Measurements from ENCODE around the gene C1QL2. TPM values are rescaled to one million over a fixed set of nuclear protein-coding genes. Genes with fewer than 3 reads are reported as not detected.

C1QL2 gene
- polyA plus RNA-seq, 1 donor from 2014 or later: not detected

DNA sequence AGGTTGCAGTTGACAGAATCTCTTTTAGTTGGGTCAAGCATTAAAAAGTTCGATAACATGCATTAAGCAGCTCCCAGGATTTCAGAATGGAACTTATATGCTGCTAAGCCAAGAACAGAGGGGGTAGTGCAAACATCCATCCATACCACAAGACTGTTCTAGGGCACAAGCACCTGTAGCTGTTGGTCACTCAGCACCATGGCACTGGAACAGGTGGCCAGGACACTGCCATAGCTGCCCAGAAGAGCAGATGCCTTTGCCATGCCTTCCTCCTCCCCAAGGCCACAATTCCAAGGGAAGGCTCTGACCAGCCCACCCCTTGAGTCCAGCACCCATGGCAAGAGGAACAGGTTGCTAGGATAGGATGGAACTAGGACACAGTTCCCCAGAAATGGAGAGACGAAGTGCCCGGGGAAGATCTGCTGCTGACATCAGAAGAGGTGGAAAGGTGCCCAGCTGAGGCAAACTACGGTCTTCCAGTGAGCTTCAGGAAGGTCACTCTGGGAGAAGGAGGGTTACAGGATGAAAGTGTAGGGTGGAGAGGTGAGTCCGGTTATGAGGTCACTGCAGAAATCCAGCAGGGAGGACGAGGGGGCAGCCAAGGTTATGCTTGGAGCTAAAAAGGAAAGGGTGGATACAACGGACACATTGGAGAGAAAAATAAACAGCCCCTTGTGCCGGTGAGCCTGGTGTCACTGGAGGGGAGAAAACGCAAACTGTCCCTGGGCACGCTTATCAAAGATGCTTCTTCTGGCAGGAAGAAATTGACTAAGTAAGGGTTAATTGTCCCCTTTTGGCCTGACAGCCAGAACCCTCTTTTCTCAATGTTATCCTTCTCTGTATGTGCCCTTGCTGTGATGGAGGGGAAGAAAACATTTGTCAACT, 41.9 kb downstream of the C1QL2 start:
- Histone ChIP-seq H3K27ac (ENCODE audit: low read length) (no peak overlapping the region), H3K36me3 (ENCODE audit: insufficient read depth, low read length) (no peaks in the 10 kb centered on the region), H3K9me3 (ENCODE audit: low read length) (no peaks in the 10 kb centered on the region), H3K79me2 (replicated peaks; ENCODE audit: insufficient read depth, low read length) (no peaks in the 10 kb centered on the region), H3K4me3 (ENCODE audit: low read length) (no peak overlapping the region), H3K27me3 (ENCODE audit: insufficient read depth, low read depth, low read length) (peaks cover 78% of the 10 kb centered on the region), H3F3A (ENCODE audit: insufficient read depth, low read length, poor library complexity, severe bottlenecking) (peaks cover 7% of the 10 kb centered on the region), H2AFZ (ENCODE audit: low read depth, low read length) (no peak overlapping the region), H4K20me1 (ENCODE audit: insufficient read depth) (peaks cover 3% of the 10 kb centered on the region), H3K9me2 (ENCODE audit: insufficient read depth, low read length) (no peaks in the 10 kb centered on the region), H3K4me2 (ENCODE audit: low read length) (no peak overlapping the region), H3K9ac (ENCODE audit: low read length) (no peak overlapping the region)
- TF ChIP-seq REST (IDR thresholded peaks at IDR 0.05; ENCODE audit: borderline replicate concordance) (no peak), TAF1 (IDR thresholded peaks at IDR 0.05; ENCODE audit: low read depth) (no peak)

DNA sequence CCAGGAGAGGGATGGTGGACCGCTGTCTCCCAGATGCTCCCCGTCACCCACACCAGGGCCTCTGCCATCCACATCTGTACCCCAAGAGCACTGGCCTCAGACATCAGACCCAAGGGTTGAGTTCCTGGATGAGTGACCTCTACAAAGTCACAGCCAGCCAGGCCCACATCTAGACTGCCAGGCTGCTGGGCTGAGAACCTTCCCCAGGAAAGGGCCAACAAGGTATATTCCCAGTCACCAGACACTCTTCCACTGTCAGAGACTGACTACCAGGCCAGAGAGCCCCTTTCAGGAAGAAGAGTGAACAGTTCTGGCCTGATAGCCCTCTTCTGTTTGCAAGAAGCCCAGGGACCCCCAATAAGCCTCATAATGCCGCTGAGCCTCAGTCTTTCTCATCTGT, 44.3 kb downstream of the C1QL2 start:
- Histone ChIP-seq H3K36me3 (ENCODE audit: insufficient read depth, low read length) (no peaks in the 10 kb centered on the region), H3K9ac (ENCODE audit: low read length) (no peak overlapping the region), H3K27ac (ENCODE audit: low read length) (no peak overlapping the region), H3K79me2 (replicated peaks; ENCODE audit: insufficient read depth, low read length) (no peaks in the 10 kb centered on the region), H3K4me3 (ENCODE audit: low read length) (no peak overlapping the region), H3K27me3 (ENCODE audit: insufficient read depth, low read depth, low read length) (peaks cover 90% of the 10 kb centered on the region), H3K9me3 (ENCODE audit: low read length) (no peaks in the 10 kb centered on the region), H3K9me2 (ENCODE audit: insufficient read depth, low read length) (no peaks in the 10 kb centered on the region), H2AFZ (ENCODE audit: low read depth, low read length) (no peak overlapping the region), H3F3A (ENCODE audit: insufficient read depth, low read length, poor library complexity, severe bottlenecking) (peaks cover 4% of the 10 kb centered on the region), H4K20me1 (ENCODE audit: insufficient read depth) (no peaks in the 10 kb centered on the region), H3K4me2 (ENCODE audit: low read length) (no peak overlapping the region)
- TF ChIP-seq CTCF (IDR thresholded peaks at IDR 0.05; ENCODE audit: poor library complexity, severe bottlenecking): no peak
- no peak for TF ChIP-seq EZH2 (IDR thresholded peaks at IDR 0.05; ENCODE audit: borderline replicate concordance, insufficient read depth, low read length, poor library complexity, severe bottlenecking)
- TF ChIP-seq RAD21 (conservative IDR thresholded peaks at IDR 0.05): no peak
- TF ChIP-seq MXI1 (conservative IDR thresholded peaks at IDR 0.05; ENCODE audit: poor library complexity, severe bottlenecking): no peak
- no peak for TF ChIP-seq REST (IDR thresholded peaks at IDR 0.05; ENCODE audit: borderline replicate concordance)
- no peak for TF ChIP-seq TAF1 (IDR thresholded peaks at IDR 0.05; ENCODE audit: low read depth)
- no peak for TF ChIP-seq SMC3 (conservative IDR thresholded peaks at IDR 0.05; ENCODE audit: poor library complexity)
- no peak for TF ChIP-seq EP300 (conservative IDR thresholded peaks at IDR 0.05; ENCODE audit: poor library complexity, severe bottlenecking)
- no peak for TF ChIP-seq POLR2AphosphoS5 (IDR thresholded peaks at IDR 0.05)
